ENCODE results near the gene ELF2.
"Not testable (repeated sequence)": the region's sequence is repeated elsewhere in the genome, so short reads cannot be mapped to it uniquely, and the experiment has no call there.

The ELF2 gene

GRCh38 chr4:139177049-139177868 lies at the start of gene ELF2:
ELF2 (minus strand) TSS chr4:139177218; CDS start chr4:139137701, 39,517 bp downstream.
- peak; percentile 92 for DNase-seq

- DNase-seq = no peak
Measured at GRCh38 chr4:139223682-139224317, 46.8 kb upstream of the ELF2 start.

GRCh38 chr4:139222215-139222614 lies 45.2 kb upstream of the ELF2 start:
- no peak for DNase-seq

GRCh38 chr4:139221687-139222086 lies 44.7 kb upstream of the ELF2 start:
- DNase-seq = no peak

GRCh38 chr4:139219450-139220055 lies 42.5 kb upstream of the ELF2 start:
- no peak for DNase-seq

- peak; percentile 13 for DNase-seq
Measured at GRCh38 chr4:139214039-139214534, 37.1 kb upstream of the ELF2 start.

GRCh38 chr4:139213633-139214032 lies 36.6 kb upstream of the ELF2 start:
- not testable (repeated sequence) for DNase-seq

- no peak for DNase-seq
Measured at GRCh38 chr4:139212900-139213299, 35.9 kb upstream of the ELF2 start.

GRCh38 chr4:139210486-139210885 lies 33.5 kb upstream of the ELF2 start:
- DNase-seq = no peak

- no peak for DNase-seq
Measured at GRCh38 chr4:139209470-139210063, 32.5 kb upstream of the ELF2 start.

- DNase-seq = peak; percentile 22
Measured at GRCh38 chr4:139208404-139208945, 31.5 kb upstream of the ELF2 start.

- no peak for DNase-seq
Measured at GRCh38 chr4:139207873-139208403, 30.9 kb upstream of the ELF2 start.

- no peak for DNase-seq
Measured at GRCh38 chr4:139207247-139207646, 30.2 kb upstream of the ELF2 start.

GRCh38 chr4:139202991-139203390 lies 26.0 kb upstream of the ELF2 start:
- no peak for DNase-seq

GRCh38 chr4:139200506-139200905 lies 23.5 kb upstream of the ELF2 start:
- no peak for DNase-seq

GRCh38 chr4:139200102-139200501 lies 23.1 kb upstream of the ELF2 start:
- DNase-seq = no peak

GRCh38 chr4:139197214-139197613 lies 20.2 kb upstream of the ELF2 start:
- DNase-seq = not testable (repeated sequence)

GRCh38 chr4:139196462-139196861 lies 19.4 kb upstream of the ELF2 start:
- DNase-seq = no peak

- no peak for DNase-seq
Measured at GRCh38 chr4:139191373-139191772, 14.4 kb upstream of the ELF2 start.

GRCh38 chr4:139189972-139190371 lies 13.0 kb upstream of the ELF2 start:
- DNase-seq = no peak

- DNase-seq = no peak
Measured at GRCh38 chr4:139189417-139189749, 12.4 kb upstream of the ELF2 start.

GRCh38 chr4:139188648-139189416 lies 11.8 kb upstream of the ELF2 start:
- DNase-seq = no peak
